ENCODE data around the gene BACH2. TPM values are rescaled to one million over a fixed set of nuclear protein-coding genes. Genes with fewer than 3 reads are reported as not detected.

Gene BACH2
- total and polyA plus RNA-seq, 2 of the 8 experiments (the other 6 are each of a cell fraction or from before 2014, with no cell fraction given): 1.9 to 5.9 TPM

DNA sequence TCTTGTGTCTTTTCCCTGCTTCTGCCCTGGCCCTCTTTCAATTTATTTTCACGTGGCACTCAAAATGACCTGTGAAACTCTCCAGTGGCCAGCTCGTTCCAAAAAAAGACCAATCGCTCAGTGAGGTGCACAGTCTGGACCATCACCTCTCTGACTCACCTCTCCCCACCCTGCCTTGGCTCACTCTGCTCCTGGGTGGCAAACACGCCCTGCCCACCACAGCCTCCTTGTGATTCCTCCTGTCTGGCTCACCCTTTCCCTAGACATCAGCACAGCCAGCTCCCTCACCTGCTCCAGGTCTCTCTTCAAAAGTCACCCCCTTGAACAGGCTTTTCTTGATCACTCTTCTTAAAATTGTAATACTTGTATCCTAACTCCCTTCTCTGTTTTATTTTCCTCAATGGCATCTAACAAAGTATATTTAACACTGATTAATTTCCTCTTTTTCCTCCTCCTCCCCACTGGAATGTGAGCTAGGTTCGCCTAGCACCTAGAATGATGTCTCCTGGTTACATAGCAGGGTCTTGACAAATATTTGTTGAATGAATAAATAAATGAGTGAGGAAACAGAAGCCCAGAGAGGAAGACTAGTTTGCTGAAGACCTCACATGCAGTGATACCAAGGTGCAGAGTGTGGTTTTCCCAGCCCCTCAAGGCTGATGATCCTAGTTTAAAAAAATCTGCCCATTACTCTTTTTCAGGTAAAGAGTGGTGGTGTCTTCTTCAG, 293.4 kb downstream of the BACH2 start:
- TF ChIP-seq ZNF274 (IDR thresholded peaks at IDR 0.05; ENCODE audit: borderline replicate concordance, extremely low read depth, low read length) (no peak), GABPA (IDR thresholded peaks at IDR 0.05; ENCODE audit: borderline replicate concordance, insufficient read depth, low read length) (no peak), TCF12 (IDR thresholded peaks at IDR 0.05; ENCODE audit: low read depth, low read length) (no peak), HDAC2 (IDR thresholded peaks at IDR 0.05; ENCODE audit: borderline replicate concordance in 1 of 2, low read depth in 2 of 2, low read length in 2 of 2) (no peak), KDM4A (IDR thresholded peaks at IDR 0.05; ENCODE audit: low read depth, low read length, severe bottlenecking) (no peak), YY1 (IDR thresholded peaks at IDR 0.05; ENCODE audit: low read depth, low read length) (no peak), RAD21 (IDR thresholded peaks at IDR 0.05 in 1 of 2, conservative IDR thresholded peaks at IDR 0.05 in 1 of 2; ENCODE audit: low read depth in 2 of 2, low read length in 2 of 2) (no peak), CREB1 (IDR thresholded peaks at IDR 0.05) (no peak), SIX5 (IDR thresholded peaks at IDR 0.05; ENCODE audit: low read depth, low read length) (no peak), TAF1 (IDR thresholded peaks at IDR 0.05; ENCODE audit: low read depth, low read length) (no peak)
- TF ChIP-seq, protein P1, sequence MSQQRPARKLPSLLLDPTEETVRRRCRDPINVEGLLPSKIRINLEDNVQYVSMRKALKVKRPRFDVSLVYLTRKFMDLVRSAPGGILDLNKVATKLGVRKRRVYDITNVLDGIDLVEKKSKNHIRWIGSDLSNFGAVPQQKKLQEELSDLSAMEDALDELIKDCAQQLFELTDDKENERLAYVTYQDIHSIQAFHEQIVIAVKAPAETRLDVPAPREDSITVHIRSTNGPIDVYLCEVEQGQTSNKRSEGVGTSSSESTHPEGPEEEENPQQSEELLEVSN (IDR thresholded peaks at IDR 0.05): no peak
- Histone ChIP-seq H3K23me2 (ENCODE audit: low read depth, low read length) (no peaks in the 10 kb centered on the region), H3K4ac (replicated peaks; ENCODE audit: insufficient read length, low read depth, low read length) (no peak overlapping the region), H3K36me3 (ENCODE audit: control insufficient read depth in 2 of 4, insufficient read depth in 4 of 4, low read length in 3 of 4) (no peaks in the 10 kb centered on the region), H3K4me3 (ENCODE audit: extremely low read depth in 1 of 4, insufficient read depth in 2 of 4, low read depth in 3 of 4, low read length in 4 of 4) (no peak overlapping the region), H2BK12ac (ENCODE audit: low read depth, low read length) (no peak overlapping the region), H3K4me2 (ENCODE audit: insufficient read depth in 1 of 2, low read depth in 2 of 2, low read length in 2 of 2) (no peak overlapping the region), H4K5ac (ENCODE audit: insufficient read length, low read depth, low read length) (no peak overlapping the region), H2BK15ac (ENCODE audit: low read length) (no peak overlapping the region), H3K23ac (ENCODE audit: insufficient read length) (no peak overlapping the region), H2AK5ac (ENCODE audit: low read depth, low read length) (no peak overlapping the region), H3K27ac (ENCODE audit: low read depth, low read length) (no peak overlapping the region), H3K79me1 (ENCODE audit: low read depth, low read length) (no peaks in the 10 kb centered on the region), H3K56ac (replicated peaks; ENCODE audit: insufficient read length, low read depth, low read length) (no peak overlapping the region), H4K91ac (replicated peaks; ENCODE audit: insufficient read length, low read length) (no peak overlapping the region), H2BK120ac (replicated peaks; ENCODE audit: low read depth, low read length) (no peak overlapping the region), H3K18ac (ENCODE audit: extremely low read depth, low read length) (no peak overlapping the region), H3K27me3 (replicated peaks in 1 of 4; ENCODE audit: control insufficient read depth in 3 of 4, extremely low read depth in 1 of 4, insufficient read depth in 3 of 4, low read length in 3 of 4) (no peaks in the 10 kb centered on the region), H4K8ac (ENCODE audit: extremely low read depth, insufficient read depth, low read length) (no peak overlapping the region), H3K79me2 (ENCODE audit: control insufficient read depth in 1 of 2, insufficient read depth in 2 of 2, low read length in 2 of 2) (no peaks in the 10 kb centered on the region), H2AFZ (ENCODE audit: low read length) (no peak overlapping the region), H4K20me1 (replicated peaks in 1 of 2; ENCODE audit: control insufficient read depth in 1 of 2, insufficient read depth in 2 of 2, low read length in 2 of 2) (no peaks in the 10 kb centered on the region), H3K9me3 (ENCODE audit: insufficient read depth in 2 of 2, low read depth in 1 of 2, low read length in 1 of 2) (no peaks in the 10 kb centered on the region), H3K4me1 (replicated peaks in 1 of 4; ENCODE audit: control insufficient read depth in 3 of 4, insufficient read depth in 4 of 4, low read length in 3 of 4) (peaks cover 0 to 5% (median 1%) of the 10 kb centered on the region in 4 experiments; a peak in 3 of 7 replicates), H2BK20ac (ENCODE audit: low read length) (no peak overlapping the region), H2BK5ac (ENCODE audit: low read depth, low read length) (no peak overlapping the region; the same call in 1 of the 2 replicates), H3K14ac (ENCODE audit: insufficient read length) (no peak overlapping the region), H3K9ac (replicated peaks in 1 of 4; ENCODE audit: extremely low read depth in 1 of 4, low read depth in 3 of 4, low read length in 3 of 4) (no peak overlapping the region)
- POLR2A ChIA-PET (ENCODE audit: partially characterized antibody): no interaction called here
- FAIRE-seq (no peak), DNase-seq (ENCODE audit: low read depth in 1 of 2, low spot score in 2 of 2) (no peak)
- 83% methylated on average over 5 of the region's 5 CpGs; no CpG with 5 or more reads in 1 of the 2 experiments for WGBS, 2 experiments (ENCODE audit: extremely low coverage in 1 of 2, insufficient coverage in 1 of 2, insufficient read length in 1 of 2, insufficient replicate concordance in 2 of 2, low coverage in 1 of 2, low lambda C conversion rate in 2 of 2, missing lambda C conversion rate in 1 of 2)
- CTCF ChIA-PET (ENCODE audit: partially characterized antibody): interaction anchor here (0.6 to 1.0 kb wide), 4 partner anchors 9 to 17 kb away, joined by 3 read pairs; no protein-coding TSS in a partner anchor
